HEK293 (cell line): ENCODE results near the gene AFG3L2.

Experiments
- KLF9 ChIP-seq: fragments of 450-650 bp; formaldehyde crosslinking; IDR thresholded peaks from 2 replicates; pipeline ENCODE4 v1.5.1; 2016; ENCODE audit warnings: missing biosample characterization, missing genetic modification characterization, low read depth
- PRDM1 ChIP-seq: fragments of 450-650 bp; formaldehyde crosslinking; IDR thresholded peaks from 2 replicates; pipeline ENCODE4; 2016; ENCODE audit warnings: missing biosample characterization, missing genetic modification characterization
- YY1 ChIP-seq: fragments of 450-650 bp; formaldehyde crosslinking; IDR thresholded peaks from 2 replicates; pipeline ENCODE4 v1.5.1; 2018; ENCODE audit warnings: missing biosample characterization, missing genetic modification characterization
- ZNF391 ChIP-seq: fragments of 450-650 bp; formaldehyde crosslinking; IDR thresholded peaks from 2 replicates; pipeline ENCODE4 v1.5.1; 2016; ENCODE audit warnings: low read depth, missing biosample characterization, missing genetic modification characterization, borderline replicate concordance
- TF ChIP-seq, protein P1 (sequence below): fragments of 450-650 bp; formaldehyde crosslinking; IDR thresholded peaks from 2 replicates; pipeline ENCODE4 v1.5.1; 2016; ENCODE audit warnings: missing biosample characterization, missing genetic modification characterization

DNA sequence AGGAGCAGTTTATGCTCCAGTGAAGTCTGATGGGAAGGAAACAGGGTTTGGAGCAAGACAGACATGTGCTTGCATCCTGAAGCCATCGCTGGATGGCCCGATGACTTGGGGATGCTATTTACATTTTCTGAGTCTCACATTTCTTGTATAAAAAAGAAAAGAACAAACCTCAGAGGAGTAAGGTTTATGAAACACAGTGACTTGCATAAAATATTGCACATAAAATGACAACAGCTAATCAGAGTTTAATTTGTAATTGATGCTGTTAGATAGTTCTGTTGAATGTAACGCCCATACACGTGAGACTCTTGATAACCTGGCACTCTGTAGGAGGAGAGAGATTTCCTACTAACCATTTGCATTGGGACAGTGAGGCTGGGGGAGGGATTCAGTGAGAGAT is 47.2 kb upstream of the AFG3L2 start:
- no peak for TF ChIP-seq PRDM1 (tag by site-specific recombination)
- TF ChIP-seq ZNF391, result no peak
- TF ChIP-seq, protein P1, sequence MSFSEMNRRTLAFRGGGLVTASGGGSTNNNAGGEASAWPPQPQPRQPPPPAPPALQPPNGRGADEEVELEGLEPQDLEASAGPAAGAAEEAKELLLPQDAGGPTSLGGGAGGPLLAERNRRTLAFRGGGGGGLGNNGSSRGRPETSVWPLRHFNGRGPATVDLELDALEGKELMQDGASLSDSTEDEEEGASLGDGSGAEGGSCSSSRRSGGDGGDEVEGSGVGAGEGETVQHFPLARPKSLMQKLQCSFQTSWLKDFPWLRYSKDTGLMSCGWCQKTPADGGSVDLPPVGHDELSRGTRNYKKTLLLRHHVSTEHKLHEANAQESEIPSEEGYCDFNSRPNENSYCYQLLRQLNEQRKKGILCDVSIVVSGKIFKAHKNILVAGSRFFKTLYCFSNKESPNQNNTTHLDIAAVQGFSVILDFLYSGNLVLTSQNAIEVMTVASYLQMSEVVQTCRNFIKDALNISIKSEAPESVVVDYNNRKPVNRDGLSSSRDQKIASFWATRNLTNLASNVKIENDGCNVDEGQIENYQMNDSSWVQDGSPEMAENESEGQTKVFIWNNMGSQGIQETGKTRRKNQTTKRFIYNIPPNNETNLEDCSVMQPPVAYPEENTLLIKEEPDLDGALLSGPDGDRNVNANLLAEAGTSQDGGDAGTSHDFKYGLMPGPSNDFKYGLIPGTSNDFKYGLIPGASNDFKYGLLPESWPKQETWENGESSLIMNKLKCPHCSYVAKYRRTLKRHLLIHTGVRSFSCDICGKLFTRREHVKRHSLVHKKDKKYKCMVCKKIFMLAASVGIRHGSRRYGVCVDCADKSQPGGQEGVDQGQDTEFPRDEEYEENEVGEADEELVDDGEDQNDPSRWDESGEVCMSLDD, result no peak
- no peak for TF ChIP-seq YY1 (tag by site-specific recombination)
- no peak for TF ChIP-seq KLF9 (tag by site-specific recombination)
